Mesenchymal stem cell (in vitro differentiated cells and primary cell): ENCODE results near the gene DOCK3. TPM values are rescaled to one million over a fixed set of nuclear protein-coding genes. Genes with fewer than 3 reads are reported as not detected.

Experiments used
- DNase-seq: peaks from one replicate; pipeline ENCODE4 v3.0.0-alpha.2; 2013
- H2AFZ ChIP-seq: one replicate; pipeline ENCODE4 v1.6.1; 2013; ENCODE audit warnings: low read depth, mild to moderate bottlenecking, control low read depth, inconsistent platforms, low read length, moderate library complexity
- H2AK5ac ChIP-seq: 2 replicates; pipeline ENCODE4 v1.6.1; 2013; ENCODE audit warnings: low read length, moderate library complexity, mild to moderate bottlenecking, inconsistent platforms; ENCODE audit not compliant: severe bottlenecking
- H2BK120ac ChIP-seq: one replicate; pipeline ENCODE4 v1.6.1; 2013; ENCODE audit warnings: low read depth, mild to moderate bottlenecking, inconsistent platforms, low read length, moderate library complexity
- H2BK12ac ChIP-seq, 2 experiments: one replicate each; pipeline ENCODE4 v1.6.1; 2013; ENCODE audit warnings: inconsistent platforms in 2 of 2, low read length in 2 of 2, mild to moderate bottlenecking in 2 of 2, moderate library complexity in 2 of 2, control low read depth in 1 of 2
- H2BK15ac ChIP-seq: one replicate; pipeline ENCODE4 v1.6.1; 2013; ENCODE audit warnings: mild to moderate bottlenecking, low read depth, inconsistent platforms; ENCODE audit not compliant: poor library complexity, severe bottlenecking
- H2BK5ac ChIP-seq: 2 replicates; pipeline ENCODE4 v1.6.1; 2013; ENCODE audit warnings: low read depth, mild to moderate bottlenecking, low read length, control low read depth, inconsistent platforms; ENCODE audit not compliant: poor library complexity, severe bottlenecking
- H3K14ac ChIP-seq, 2 experiments: one replicate each; pipeline ENCODE4 v1.6.1; 2013; ENCODE audit warnings: inconsistent platforms in 2 of 2, low read length in 2 of 2, control low read depth in 1 of 2, mild to moderate bottlenecking in 1 of 2, moderate library complexity in 1 of 2
- H3K18ac ChIP-seq, 2 experiments: one replicate each; pipeline ENCODE4 v1.6.1; 2013; ENCODE audit warnings: inconsistent platforms in 2 of 2, low read length in 2 of 2, control low read depth in 1 of 2, low read depth in 1 of 2, mild to moderate bottlenecking in 1 of 2
- H3K23ac ChIP-seq, 2 experiments: one replicate each; pipeline ENCODE4 v1.6.1; 2013; ENCODE audit warnings: inconsistent platforms in 2 of 2, low read length in 2 of 2, mild to moderate bottlenecking in 2 of 2, moderate library complexity in 2 of 2, control low read depth in 1 of 2
- H3K27ac ChIP-seq: 2 replicates; pipeline ENCODE4 v1.5.1; 2013; ENCODE audit warnings: mild to moderate bottlenecking, moderate library complexity, low read length, control low read depth, inconsistent platforms; ENCODE audit not compliant: poor library complexity, severe bottlenecking
- H3K27me3 ChIP-seq, 2 experiments: 2 replicates each; pipeline versions ENCODE4 v1.6.1 to v1.7.0; 2013; ENCODE audit warnings: low read length in 2 of 2, mild to moderate bottlenecking in 2 of 2, moderate library complexity in 2 of 2, control low read depth in 1 of 2, inconsistent platforms in 1 of 2; ENCODE audit not compliant: control insufficient read depth in 1 of 2, insufficient read depth in 1 of 2
- H3K36me3 ChIP-seq, 2 experiments: 2 replicates each; pipeline versions ENCODE4 v1.6.1 to v1.7.0; 2013; ENCODE audit warnings: low read length in 2 of 2, control low read depth in 1 of 2, inconsistent platforms in 1 of 2, low read depth in 1 of 2, mild to moderate bottlenecking in 1 of 2; ENCODE audit not compliant: insufficient read depth in 2 of 2, control insufficient read depth in 1 of 2
- H3K4ac ChIP-seq, 2 experiments: one replicate each; pipeline ENCODE4 v1.6.1; 2013; ENCODE audit warnings: inconsistent platforms in 2 of 2, low read length in 2 of 2, mild to moderate bottlenecking in 2 of 2, moderate library complexity in 2 of 2, control low read depth in 1 of 2, low read depth in 1 of 2
- H3K4me1 ChIP-seq: 2 replicates; pipeline ENCODE4 v1.6.1; 2013; ENCODE audit warnings: low read depth, low read length, control low read depth; ENCODE audit not compliant: control insufficient read depth, insufficient read depth
- H3K4me2 ChIP-seq: 2 replicates; pipeline ENCODE4 v1.6.1; 2013; ENCODE audit warnings: low read length, mild to moderate bottlenecking, inconsistent platforms; ENCODE audit not compliant: poor library complexity, severe bottlenecking
- H3K4me3 ChIP-seq, 2 experiments: 2 replicates each; pipeline versions ENCODE4 v1.5.1 to v1.7.0; 2013; ENCODE audit warnings: low read length in 2 of 2, mild to moderate bottlenecking in 2 of 2, control low read depth in 1 of 2, low read depth in 1 of 2; ENCODE audit not compliant: insufficient read depth in 1 of 2
- H3K79me1 ChIP-seq: replicated peaks from 2 replicates; pipeline ENCODE4 v1.6.1; 2013; ENCODE audit warnings: mild to moderate bottlenecking, control low read depth, low read length, inconsistent platforms; ENCODE audit not compliant: poor library complexity, severe bottlenecking
- H3K9ac ChIP-seq: 2 replicates; pipeline ENCODE4 v1.7.0; 2013; ENCODE audit warnings: mild to moderate bottlenecking, low read length, moderate library complexity
- H3K9me3 ChIP-seq: 2 replicates; pipeline ENCODE4 v1.7.0; 2013; ENCODE audit warnings: mild to moderate bottlenecking, low read length; ENCODE audit not compliant: control insufficient read depth
- H4K8ac ChIP-seq: one replicate; pipeline ENCODE4 v1.6.1; 2013; ENCODE audit warnings: inconsistent platforms, mild to moderate bottlenecking, low read length, moderate library complexity
- H4K91ac ChIP-seq: one replicate; pipeline ENCODE4 v1.6.1; 2013; ENCODE audit warnings: mild to moderate bottlenecking, low read length, inconsistent platforms
- WGBS: methylation state at CpG from one replicate; pipeline ENCODE4 v1.1.7; 2013; ENCODE audit warnings: mixed read lengths; 5-methylcytosine and 5-hydroxymethylcytosine counted together
- polyA plus RNA-seq, 2 experiments: library from polyadenylated mRNA; stranded (reverse); fragments of 200-250 nt; gene quantifications; one replicate each; pipeline ENCODE4 v1.2.3, GENCODE V29; 2013

Gene DOCK3
- 0.17 TPM for polyA plus RNA-seq (2013, experiment 1 of 2)
- 0.16 TPM for polyA plus RNA-seq (2013, experiment 2 of 2)

GRCh38 chr3:50674349-50675178 is at the start of gene DOCK3:
Gene DOCK3 (plus strand): TSS chr3:50674927. CDS start chr3:50675264, 337 bp downstream.
- H3K23ac ChIP-seq = peak within 1 kb of the TSS in 1 of 2 experiments; percentile 59
- H3K27me3 ChIP-seq = peaks cover 58 to 67% of the 10 kb centered on the region in 2 experiments
- WGBS = 3% methylated on average over 41 of the region's 89 CpGs
- peak within 1 kb of the TSS in 1 of 2 experiments; percentile 15 for H3K14ac ChIP-seq
- H4K8ac ChIP-seq = no peak within 1 kb of the TSS
- H3K18ac ChIP-seq = peak within 1 kb of the TSS in 1 of 2 experiments; percentile 52
- peak; percentile 30 for DNase-seq
- H3K27ac ChIP-seq = no peak within 1 kb of the TSS
- no peaks in the 10 kb centered on the region for H3K36me3 ChIP-seq
- no peak within 1 kb of the TSS for H2BK12ac ChIP-seq
- H3K9ac ChIP-seq = peak within 1 kb of the TSS; percentile 52
- H4K91ac ChIP-seq = no peak within 1 kb of the TSS
- H3K9me3 ChIP-seq = no peaks in the 10 kb centered on the region
- no peak within 1 kb of the TSS for H2AK5ac ChIP-seq
- no peaks in the 10 kb centered on the region for H3K79me1 ChIP-seq
- H3K4me1 ChIP-seq = peaks cover 11% of the 10 kb centered on the region
- H2AFZ ChIP-seq = peak within 1 kb of the TSS; percentile 92
- H2BK5ac ChIP-seq = no peak within 1 kb of the TSS
- peak within 1 kb of the TSS; percentile 53 to 69 for H3K4me3 ChIP-seq
- H3K4ac ChIP-seq = no peak within 1 kb of the TSS
- H2BK15ac ChIP-seq = no peak within 1 kb of the TSS
- H3K4me2 ChIP-seq = peak within 1 kb of the TSS; percentile 87
- no peak within 1 kb of the TSS for H2BK120ac ChIP-seq

- no peak overlapping the region for H3K9ac ChIP-seq
- H3K27me3 ChIP-seq = no peaks in the 10 kb centered on the region
- no peak for DNase-seq
- H3K4me1 ChIP-seq = peaks cover 31% of the 10 kb centered on the region
- H2BK120ac ChIP-seq = no peak overlapping the region
- H2BK5ac ChIP-seq = no peak overlapping the region
- no peak overlapping the region for H3K14ac ChIP-seq
- peaks cover 48% of the 10 kb centered on the region for H3K79me1 ChIP-seq
- no peak overlapping the region for H2AFZ ChIP-seq
- no peak overlapping the region for H4K8ac ChIP-seq
- no peak overlapping the region for H3K18ac ChIP-seq
- no peak overlapping the region for H2AK5ac ChIP-seq
- H3K23ac ChIP-seq = no peak overlapping the region
- H3K36me3 ChIP-seq = peaks cover 17 to 21% of the 10 kb centered on the region in 2 experiments
- no peak overlapping the region for H3K4me3 ChIP-seq
- WGBS = 80% methylated on average over 18 of the region's 18 CpGs
- H2BK12ac ChIP-seq = no peak overlapping the region
- no peak overlapping the region for H3K27ac ChIP-seq
- no peak overlapping the region for H4K91ac ChIP-seq
- no peak overlapping the region for H3K4me2 ChIP-seq
- no peak overlapping the region for H2BK15ac ChIP-seq
- no peak overlapping the region for H3K4ac ChIP-seq
- H3K9me3 ChIP-seq = no peaks in the 10 kb centered on the region
These were observed 49.2 kb upstream of the DOCK3 start for GRCh38 chr3:50625231-50626182.

GRCh38 chr3:50626401-50626800 is 48.3 kb upstream of the DOCK3 start:
- Histone ChIP-seq H2AFZ (no peak overlapping the region), H3K4me3 (no peak overlapping the region), H3K4me1 (peaks cover 33% of the 10 kb centered on the region), H2BK15ac (no peak overlapping the region), H2BK5ac (no peak overlapping the region), H2BK12ac (no peak overlapping the region), H4K8ac (no peak overlapping the region), H3K9ac (no peak overlapping the region), H3K4ac (no peak overlapping the region), H2BK120ac (no peak overlapping the region), H3K4me2 (no peak overlapping the region), H3K27ac (no peak overlapping the region), H3K79me1 (peaks cover 48% of the 10 kb centered on the region), H3K36me3 (peaks cover 17 to 18% of the 10 kb centered on the region in 2 experiments), H3K18ac (no peak overlapping the region), H2AK5ac (no peak overlapping the region), H3K27me3 (no peaks in the 10 kb centered on the region), H3K23ac (no peak overlapping the region), H3K9me3 (no peaks in the 10 kb centered on the region), H3K14ac (no peak overlapping the region), H4K91ac (no peak overlapping the region)
- no peak for DNase-seq
- WGBS = 100% methylated on average over 3 of the region's 3 CpGs
